HG03378 (cell line): ENCODE data around the gene CXCL17.

Experiments
- ATAC-seq: cut with Tn5 transposase; IDR thresholded peaks from one replicate; pipeline ENCODE4 v1.9.1; 2021; ENCODE audit warnings: mild to moderate bottlenecking, moderate library complexity; ENCODE audit not compliant: unreplicated experiment

CXCL17 gene

GRCh38 chr19:42401365-42402303 is 41.1 kb downstream of the CXCL17 start:
- ATAC-seq = no peak

GRCh38 chr19:42400404-42400803 is 42.3 kb downstream of the CXCL17 start:
- ATAC-seq = no peak

- no peak for ATAC-seq
These were observed 45.2 kb downstream of the CXCL17 start for GRCh38 chr19:42397263-42398166.

- peak; percentile 93 for ATAC-seq
These were observed 46.1 kb downstream of the CXCL17 start for GRCh38 chr19:42396381-42397262.

GRCh38 chr19:42394751-42395150 is 48.0 kb downstream of the CXCL17 start:
- ATAC-seq = no peak

GRCh38 chr19:42392165-42392564 is 50.6 kb downstream of the CXCL17 start:
- ATAC-seq = no peak

- ATAC-seq = no peak
These were observed 52.8 kb downstream of the CXCL17 start, which contains the start of gene CNFN for GRCh38 chr19:42389899-42390298. Gene CNFN (minus strand): TSS chr19:42390297. CDS start chr19:42389037, 1,260 bp downstream.

GRCh38 chr19:42388851-42389489 is 53.8 kb downstream of the CXCL17 start:
- ATAC-seq = no peak

GRCh38 chr19:42386974-42387707 is 55.6 kb downstream of the CXCL17 start:
- no peak for ATAC-seq

- no peak for ATAC-seq
These were observed 62.6 kb downstream of the CXCL17 start for GRCh38 chr19:42380155-42380554.
